SK-N-SH (cell line): ENCODE results near the gene COBL.

ENCODE experiments used
- CTCF ChIP-seq: fragments of 200-600 bp; sonication (generic); IDR thresholded peaks from 2 replicates; pipeline ENCODE4 v1.6.1; 2017; ENCODE audit warnings: antibody characterized with exemption, mild to moderate bottlenecking, moderate library complexity
- GABPA ChIP-seq: IDR thresholded peaks from 2 replicates; pipeline ENCODE4 v1.4.0; 2012; ENCODE audit warnings: low read depth, mild to moderate bottlenecking
- POLR2AphosphoS5 ChIP-seq: IDR thresholded peaks from 2 replicates; pipeline ENCODE4 v1.6.1; 2012; ENCODE audit warnings: low read depth, low read length
- RCOR1 ChIP-seq: fragments of 150-350 bp; IDR thresholded peaks from 2 replicates; pipeline ENCODE4 v1.6.1; 2017; ENCODE audit warnings: antibody characterized with exemption, low read length

DNA sequence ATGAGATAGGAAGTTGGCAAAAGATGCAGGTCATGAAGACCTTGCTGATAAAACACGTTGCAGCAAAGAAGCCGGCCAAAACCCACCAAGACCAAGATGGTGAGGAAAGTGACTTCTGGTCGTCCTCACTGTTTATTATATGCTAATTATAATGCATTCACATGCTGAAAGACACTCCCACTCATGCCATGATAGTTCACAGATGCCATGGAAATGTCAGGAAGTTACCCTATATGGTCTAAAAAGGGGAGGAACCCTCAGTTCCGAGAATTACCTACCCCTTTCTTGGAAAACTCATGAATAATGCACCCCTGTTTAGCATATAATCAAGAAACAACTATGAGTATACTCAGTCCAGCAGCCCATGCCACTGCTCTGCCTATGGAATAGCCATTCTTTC lies 331.5 kb downstream of the COBL start:
- TF ChIP-seq GABPA, result no peak
- no peak for TF ChIP-seq RCOR1
- no peak for TF ChIP-seq CTCF
- TF ChIP-seq POLR2AphosphoS5, result no peak
